ENCODE measurements around the gene GPR152. TPM values are rescaled to one million over a fixed set of nuclear protein-coding genes. Genes with fewer than 3 reads are reported as not detected.
"Not testable (repeated sequence)": the region's sequence is repeated elsewhere in the genome, so short reads cannot be mapped to it uniquely, and the experiment has no call there.

The GPR152 gene
- total RNA-seq, 1 experiment from 2014 or later, result not detected

DNA sequence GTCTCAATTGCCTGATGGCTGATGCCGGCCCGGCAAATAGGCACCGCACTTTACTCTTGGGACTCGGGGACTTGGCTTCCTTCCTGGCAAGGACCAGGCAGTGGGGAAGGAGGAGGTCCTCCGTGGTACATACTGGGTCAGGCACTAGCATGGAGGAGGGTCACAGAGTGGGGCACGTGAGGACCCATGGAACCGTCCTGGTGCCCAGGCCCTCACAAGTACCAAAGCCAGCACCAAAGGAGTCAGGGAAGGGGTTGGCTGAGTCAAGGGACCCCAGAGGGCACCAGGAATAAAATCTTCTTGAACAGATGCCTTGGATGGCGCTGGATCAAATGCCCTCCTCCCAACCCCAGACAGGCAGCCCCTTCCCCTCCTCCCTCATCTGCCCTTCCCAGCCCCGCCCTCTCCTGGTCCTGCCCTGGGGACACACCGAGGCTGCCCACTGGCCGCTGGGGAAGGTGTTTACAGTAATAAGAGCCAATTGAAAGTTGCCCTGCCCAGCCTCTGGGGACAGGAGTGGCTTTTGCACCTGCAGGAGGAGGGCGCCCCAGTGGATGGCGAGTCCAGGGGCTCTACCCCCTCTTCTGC is 42.7 kb downstream of the GPR152 start:
- DNase-seq (ENCODE audit: low read depth), result no peak

DNA sequence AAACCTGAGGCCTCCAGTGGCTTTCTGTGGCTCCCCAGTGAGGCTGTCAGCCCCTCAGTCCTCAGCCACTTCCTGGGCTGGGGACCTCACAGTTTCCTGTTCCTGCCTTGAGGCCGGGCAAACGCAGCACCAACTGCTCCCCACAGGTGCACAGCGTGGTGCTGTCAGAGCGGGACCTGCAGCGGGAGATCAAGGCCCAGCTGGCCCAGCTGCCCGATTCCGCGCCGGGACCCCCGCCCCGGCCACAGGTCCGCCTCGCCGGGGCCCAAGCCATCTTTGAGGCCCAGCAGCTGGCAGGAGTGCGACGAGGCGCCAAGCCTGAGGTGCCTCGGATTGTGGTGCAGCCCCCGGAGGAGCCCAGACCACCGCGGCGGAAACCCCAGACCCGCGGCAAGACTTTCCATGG is 43.3 kb downstream of the GPR152 start:
- no peak for DNase-seq (ENCODE audit: low read depth)

DNA sequence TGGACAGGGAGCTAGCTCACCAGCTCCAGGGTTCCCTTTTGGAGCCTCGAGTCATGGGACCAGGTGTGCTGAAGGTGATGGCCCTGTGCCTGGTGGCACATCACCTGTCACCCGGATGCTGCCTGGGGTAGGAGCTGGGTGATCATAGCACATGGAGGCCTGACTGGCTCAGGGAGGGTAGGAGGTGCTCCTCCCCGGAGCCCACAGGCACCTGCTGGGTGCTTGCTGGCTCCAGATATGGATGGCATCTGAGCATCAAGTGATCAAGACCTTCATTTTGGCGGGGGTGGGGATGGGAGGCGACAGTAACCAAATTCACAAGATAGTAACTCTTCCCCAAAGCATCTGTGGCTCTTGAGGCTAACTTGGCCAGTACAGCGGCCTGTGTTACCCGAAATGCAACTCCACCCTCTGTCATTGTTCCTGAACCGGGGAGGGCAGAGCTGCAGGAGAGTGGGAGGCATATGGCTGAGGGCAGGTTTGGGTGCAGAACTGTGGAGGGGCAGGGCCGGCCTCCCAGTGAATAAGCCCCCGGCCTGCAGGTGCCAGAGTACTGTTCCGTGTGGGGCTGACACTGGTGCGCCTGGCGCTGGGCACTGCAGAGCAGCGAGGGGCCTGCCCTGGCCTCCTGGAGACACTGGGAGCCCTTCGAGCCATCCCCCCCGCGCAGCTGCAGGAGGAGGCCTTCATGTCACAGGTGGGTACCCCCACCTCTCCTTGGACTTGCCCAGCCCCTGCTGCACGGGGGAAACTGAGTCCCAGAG is 43.9 kb downstream of the GPR152 start:
- DNase-seq (ENCODE audit: low read depth), result no peak

DNA sequence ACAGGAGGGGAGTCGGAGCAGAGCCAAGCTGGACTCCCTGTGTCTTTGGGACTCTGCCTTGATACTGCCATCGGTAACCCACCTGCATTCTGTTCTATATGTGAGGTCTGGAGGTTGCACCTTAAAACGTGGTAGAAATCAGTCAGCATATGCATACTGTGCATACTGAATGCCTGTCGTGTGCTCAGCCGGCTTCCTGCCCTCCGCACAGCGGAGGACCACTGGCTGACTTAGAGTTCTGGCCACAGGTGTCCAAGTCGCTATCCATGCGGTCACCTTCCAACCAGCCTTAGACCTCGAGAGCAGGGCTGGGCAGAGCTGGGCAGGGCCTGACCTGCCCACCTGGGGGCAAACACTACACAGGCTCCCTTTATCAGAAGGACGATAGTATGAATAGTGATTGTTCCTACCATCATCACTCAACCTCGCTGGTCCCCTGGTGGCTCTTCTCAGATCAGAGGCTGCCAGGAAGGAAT is 44.8 kb downstream of the GPR152 start:
- DNase-seq (ENCODE audit: low read depth), result no peak

DNA sequence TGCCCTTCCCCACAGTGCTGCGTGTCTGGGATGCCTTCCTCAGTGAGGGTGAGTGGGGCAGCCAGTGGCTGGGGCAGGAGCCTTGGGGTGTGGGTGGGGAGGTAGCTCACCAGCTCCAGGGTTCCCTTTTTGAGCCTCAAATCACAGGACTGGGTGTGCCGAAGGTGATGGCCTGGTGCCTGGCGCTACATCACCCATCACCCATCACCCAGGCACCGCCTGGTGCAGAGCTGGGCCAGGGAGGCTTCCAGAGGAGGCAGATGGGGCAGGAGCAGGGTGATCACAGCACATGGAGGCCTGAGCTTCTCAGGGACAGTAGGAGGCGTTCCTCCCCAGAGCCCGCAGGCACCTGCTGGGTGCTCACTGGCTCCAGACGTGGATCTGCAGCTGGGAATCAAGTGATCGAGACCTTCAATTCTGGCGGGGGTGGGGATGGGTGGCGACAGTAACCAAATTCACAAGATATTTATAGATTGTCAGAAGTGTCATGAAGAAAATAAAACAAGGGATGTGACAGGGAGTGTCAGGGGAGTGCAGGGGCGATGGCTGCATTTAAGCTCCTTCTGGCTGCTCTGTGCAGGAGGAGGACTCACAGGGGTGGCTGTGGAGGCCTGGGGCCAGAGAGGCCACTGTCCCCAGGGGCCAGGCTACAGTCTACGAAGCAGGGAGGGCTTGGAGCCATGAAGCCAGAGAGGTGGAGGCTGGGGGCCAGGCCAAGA is 45.4 kb downstream of the GPR152 start:
- no peak for DNase-seq (ENCODE audit: low read depth)

DNA sequence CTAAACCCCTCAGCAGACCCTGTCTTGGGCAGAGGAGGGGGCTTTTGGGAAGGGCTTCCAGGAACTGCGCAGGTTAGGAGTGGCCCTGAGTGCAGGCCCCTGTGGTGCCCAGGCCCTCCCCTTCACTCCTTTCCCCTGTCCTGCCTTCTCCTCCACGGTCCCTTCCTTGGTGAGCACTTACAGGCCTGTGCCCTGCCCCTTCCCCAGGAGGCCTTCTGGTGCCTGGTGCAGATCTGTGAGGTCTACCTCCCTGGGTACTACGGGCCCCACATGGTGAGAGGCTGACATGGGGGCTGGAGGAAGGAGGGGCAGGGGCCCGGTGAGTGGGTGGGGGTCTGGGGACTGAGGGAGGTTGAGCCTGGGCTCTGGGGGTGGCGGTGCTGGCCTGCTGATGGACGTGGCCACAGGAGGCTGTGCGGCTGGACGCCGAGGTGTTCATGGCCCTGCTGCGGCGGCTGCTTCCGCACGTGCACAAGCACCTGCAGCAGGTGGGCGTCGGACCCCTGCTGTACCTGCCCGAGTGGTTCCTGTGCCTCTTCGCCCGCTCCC is 46.0 kb downstream of the GPR152 start:
- DNase-seq (ENCODE audit: low read depth), result no peak

DNA sequence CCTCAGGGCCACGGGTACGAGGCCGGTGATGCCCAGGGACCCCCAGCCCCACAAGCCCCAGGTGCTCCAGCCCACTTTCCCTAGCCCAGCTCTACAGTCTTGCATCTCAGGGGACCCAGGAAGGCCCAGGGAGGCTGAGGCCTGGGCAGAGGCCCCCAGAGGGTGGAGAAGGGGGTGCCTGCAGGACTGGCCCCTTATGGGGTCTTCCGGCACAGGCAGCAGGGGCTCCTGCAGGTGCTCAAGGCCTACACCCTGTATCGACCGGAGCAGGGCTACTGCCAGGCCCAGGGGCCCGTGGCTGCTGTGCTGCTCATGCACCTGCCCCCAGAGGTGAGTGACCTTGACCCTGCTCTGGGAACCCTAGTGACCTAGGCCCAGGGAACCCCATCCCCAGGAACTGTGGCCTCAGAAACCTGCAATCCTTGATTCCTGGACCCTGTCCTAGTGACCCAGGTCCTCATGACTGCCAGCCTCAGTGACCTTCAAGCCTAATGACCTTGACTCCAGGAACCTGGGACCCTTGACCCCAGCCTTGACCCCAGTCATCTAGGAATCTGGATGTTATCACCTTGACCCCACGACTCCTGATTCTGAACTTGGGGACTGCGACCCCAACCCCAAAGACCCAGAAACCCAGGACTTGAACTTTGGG is 46.7 kb downstream of the GPR152 start:
- DNase-seq (ENCODE audit: low read depth), result no peak

DNA sequence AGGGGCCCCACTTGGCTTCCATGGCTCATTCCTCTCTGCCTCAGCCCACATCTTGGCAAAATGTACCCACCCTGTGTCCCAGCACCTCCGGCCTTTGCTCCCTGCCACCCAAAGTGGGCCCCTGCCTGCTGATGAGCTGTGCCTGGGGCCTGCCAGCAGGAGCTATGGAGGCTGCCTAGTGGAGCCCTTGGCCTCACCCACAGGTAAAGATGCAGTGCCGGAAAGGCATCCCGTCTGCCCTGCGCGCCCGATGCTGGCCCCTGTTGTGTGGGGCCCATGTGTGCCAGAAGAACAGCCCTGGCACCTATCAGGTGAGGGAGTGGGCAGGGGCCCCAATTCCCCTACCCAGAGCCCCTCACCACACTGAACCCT is 47.3 kb downstream of the GPR152 start:
- no peak for DNase-seq (ENCODE audit: low read depth)

DNA sequence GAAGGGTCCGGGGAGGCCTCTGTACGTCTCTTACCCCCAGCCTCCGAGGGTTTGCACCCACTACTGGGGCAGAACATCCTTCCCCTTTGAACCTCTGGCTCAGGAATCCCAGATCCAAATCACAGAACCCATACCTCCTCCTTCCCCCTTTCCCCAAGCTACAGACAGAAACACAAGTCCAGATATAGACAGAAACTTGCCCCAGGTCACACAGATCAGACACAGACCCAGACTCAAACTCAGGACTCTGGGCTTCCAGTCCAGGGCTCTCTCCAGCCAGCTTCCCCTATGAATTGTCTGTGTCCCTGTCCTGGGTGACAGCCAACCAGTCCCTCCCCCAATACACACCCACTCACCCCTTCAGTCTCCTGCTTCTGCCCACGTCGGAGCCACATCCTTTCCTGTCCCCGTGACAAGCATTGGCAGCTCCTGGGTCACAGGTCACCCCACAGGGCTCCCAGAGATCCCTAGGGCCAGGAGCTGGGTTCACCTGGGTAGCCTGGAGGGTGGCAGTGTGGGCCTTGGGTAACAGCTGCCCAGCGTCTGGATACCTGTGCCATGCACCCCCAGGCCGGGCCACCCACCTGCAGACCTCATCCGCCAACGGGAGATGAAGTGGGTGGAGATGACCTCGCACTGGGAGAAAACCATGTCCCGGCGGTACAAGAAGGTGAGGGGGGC is 47.9 kb downstream of the GPR152 start:
- DNase-seq (ENCODE audit: low read depth), result no peak

DNA sequence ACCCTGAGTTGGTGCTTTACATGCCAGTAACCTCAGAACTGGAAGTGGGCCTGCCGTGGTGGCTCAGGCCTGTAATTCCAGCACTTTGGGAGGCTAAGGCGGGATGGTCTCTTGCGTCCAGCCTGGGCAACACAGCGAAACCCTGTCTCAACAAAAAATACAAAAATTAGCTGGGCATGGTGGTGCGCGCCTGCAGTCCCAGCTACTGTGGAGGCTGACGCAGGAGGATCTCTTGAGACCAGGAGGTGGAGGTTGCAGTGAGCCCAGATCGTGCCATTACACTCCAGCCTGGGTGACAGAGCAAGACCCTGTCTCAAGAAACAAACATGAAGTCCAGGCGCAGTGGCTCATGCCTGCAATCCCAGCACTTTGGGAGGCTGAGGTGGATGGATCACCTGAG is 49.4 kb downstream of the GPR152 start:
- DNase-seq (ENCODE audit: low read depth), result not testable (repeated sequence)

DNA sequence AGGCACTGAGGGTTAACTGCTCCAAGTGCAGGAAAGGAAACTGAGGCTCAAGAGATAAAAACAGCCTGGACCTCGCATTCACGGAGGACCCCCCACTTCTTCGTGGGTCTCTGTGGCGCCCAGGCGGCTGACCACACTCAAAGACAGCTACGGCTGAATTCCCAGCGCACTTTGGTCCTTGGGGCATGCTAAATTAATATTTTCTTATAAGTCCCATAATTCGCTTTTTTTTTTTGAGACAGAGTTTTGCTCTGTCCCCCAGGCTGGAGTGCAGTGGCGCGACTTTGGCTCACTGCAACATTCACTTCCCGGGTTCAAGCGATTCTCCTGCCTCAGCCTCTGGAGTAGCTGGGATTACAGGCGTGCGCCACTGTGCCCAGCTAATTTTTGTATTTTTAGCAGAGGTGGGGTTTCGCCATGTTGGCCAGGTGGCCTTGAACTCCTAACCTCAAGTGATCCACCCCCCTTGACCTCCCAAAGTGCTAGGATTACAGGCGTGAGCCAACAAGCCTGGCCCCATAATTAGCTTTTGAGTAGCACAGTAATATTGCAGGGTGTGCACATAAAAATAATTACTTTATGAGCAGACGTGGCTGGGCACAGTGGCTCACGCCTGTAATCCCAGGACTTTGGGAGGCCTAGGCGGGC is 50.2 kb downstream of the GPR152 start:
- not testable (repeated sequence) for DNase-seq (ENCODE audit: low read depth)

DNA sequence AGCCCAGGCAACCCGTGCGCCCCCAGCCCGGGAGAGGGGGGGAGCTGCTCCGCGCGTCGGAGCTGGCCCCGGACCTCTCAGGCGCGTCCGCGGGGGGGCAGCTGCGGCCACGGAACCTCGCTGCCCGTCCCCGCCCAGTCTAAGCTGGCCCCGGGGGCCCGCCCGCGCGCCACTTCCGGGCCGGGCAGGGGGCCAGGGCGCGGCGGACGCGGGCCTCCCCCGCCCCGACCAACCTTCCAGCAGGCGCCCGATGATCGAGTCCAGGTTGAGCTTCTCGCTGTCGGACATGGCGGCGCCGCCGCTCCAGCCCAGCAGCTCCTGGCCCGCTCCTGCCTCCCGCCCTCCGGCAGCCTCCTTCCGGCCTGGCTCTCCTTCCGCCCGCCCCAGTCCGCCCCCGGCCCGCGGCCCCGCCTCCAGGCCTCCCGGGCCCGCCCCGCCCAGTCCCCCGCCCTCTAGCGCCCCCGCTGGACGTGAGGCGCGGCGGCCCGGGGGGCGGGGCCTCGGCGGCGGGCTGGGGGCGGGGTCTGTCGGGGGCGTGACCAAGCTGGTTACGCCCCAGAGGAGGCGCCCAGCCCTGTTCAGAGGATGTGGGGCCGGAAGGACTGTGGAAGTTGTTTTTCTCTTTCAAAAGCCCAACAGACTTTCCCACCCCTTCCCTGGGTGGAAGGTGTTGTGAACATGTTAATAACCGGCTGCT is 50.9 kb downstream of the GPR152 start, which contains the start of gene PPP1CA:
Gene PPP1CA, minus strand, starts transcription at position 364 of the 697 bp plus-strand sequence. Its CDS starts 76 bp downstream, at position 288.
- DNase-seq (ENCODE audit: low read depth), result peak; percentile 80

Other genes starting within 250 kb of the GPR152 start
- 21.8 and 39.3 TPM in 2 replicates for gene GRK2, start 186.3 kb downstream of the GPR152 start, total RNA-seq (2014; rRNA removed; shearing (Covaris generic))
- 9.8 and 14.9 TPM in 2 replicates for gene ANKRD13D, start 163.4 kb downstream of the GPR152 start, total RNA-seq (2014; rRNA removed; shearing (Covaris generic))
- gene SSH3, start 149.2 kb downstream of the GPR152 start, total RNA-seq (2014; rRNA removed; shearing (Covaris generic)), result 17.5 and 18.4 TPM in 2 replicates
- gene POLD4, start 99.2 kb downstream of the GPR152 start, total RNA-seq (2014; rRNA removed; shearing (Covaris generic)), result 127 and 137 TPM in 2 replicates
- 16.2 and 22.6 TPM in 2 replicates for gene CLCF1, start 79.1 kb downstream of the GPR152 start, total RNA-seq (2014; rRNA removed; shearing (Covaris generic))
- 7.3 and 13.3 TPM in 2 replicates for gene RAD9A, start 60.7 kb downstream of the GPR152 start, total RNA-seq (2014; rRNA removed; shearing (Covaris generic))
- gene PPP1CA, start 50.9 kb downstream of the GPR152 start, total RNA-seq (2014; rRNA removed; shearing (Covaris generic)), result 223 and 247 TPM in 2 replicates
- gene TBC1D10C, start 48.6 kb downstream of the GPR152 start, total RNA-seq (2014; rRNA removed; shearing (Covaris generic)), result not detected in 2 replicates
- 0.22 TPM in 1 of 2 replicates, not detected in the other for gene CARNS1, start 37.1 kb downstream of the GPR152 start, total RNA-seq (2014; rRNA removed; shearing (Covaris generic))
- gene RPS6KB2, start 24.2 kb downstream of the GPR152 start, total RNA-seq (2014; rRNA removed; shearing (Covaris generic)), result 36.6 and 37.1 TPM in 2 replicates
- gene PTPRCAP, start 15.0 kb downstream of the GPR152 start, total RNA-seq (2014; rRNA removed; shearing (Covaris generic)), result 0.20 and 0.47 TPM in 2 replicates
- gene CORO1B, start 9.3 kb downstream of the GPR152 start, total RNA-seq (2014; rRNA removed; shearing (Covaris generic)), result 79.7 and 137 TPM in 2 replicates
- 6.9 and 9.0 TPM in 2 replicates for gene CABP4, start 2.6 kb upstream of the GPR152 start, total RNA-seq (2014; rRNA removed; shearing (Covaris generic))
- 13.5 and 16.1 TPM in 2 replicates for gene TMEM134, start 16.5 kb upstream of the GPR152 start, total RNA-seq (2014; rRNA removed; shearing (Covaris generic))
- 65.7 and 81.6 TPM in 2 replicates for gene AIP, start 30.3 kb upstream of the GPR152 start, total RNA-seq (2014; rRNA removed; shearing (Covaris generic))
- gene PITPNM1, start 52.6 kb upstream of the GPR152 start, total RNA-seq (2014; rRNA removed; shearing (Covaris generic)), result 18.7 and 36.7 TPM in 2 replicates
- gene CDK2AP2, start 55.4 kb upstream of the GPR152 start, total RNA-seq (2014; rRNA removed; shearing (Covaris generic)), result 63.8 and 71.7 TPM in 2 replicates
- not detected in 2 replicates for gene CABP2, start 70.7 kb upstream of the GPR152 start, total RNA-seq (2014; rRNA removed; shearing (Covaris generic))
- 436 and 441 TPM in 2 replicates for gene GSTP1, start 131.1 kb upstream of the GPR152 start, total RNA-seq (2014; rRNA removed; shearing (Covaris generic))
- 118 and 153 TPM in 2 replicates for gene NDUFV1, start 154.2 kb upstream of the GPR152 start, total RNA-seq (2014; rRNA removed; shearing (Covaris generic))
- 2.6 and 5.7 TPM in 2 replicates for gene NUDT8, start 177.2 kb upstream of the GPR152 start, total RNA-seq (2014; rRNA removed; shearing (Covaris generic))
- gene TBX10, start 187.0 kb upstream of the GPR152 start, total RNA-seq (2014; rRNA removed; shearing (Covaris generic)), result not detected in 2 replicates
- gene ACY3, start 198.0 kb upstream of the GPR152 start, total RNA-seq (2014; rRNA removed; shearing (Covaris generic)), result 0.91 TPM in 2 replicates
- not detected in 2 replicates for gene ALDH3B2, start 221.9 kb upstream of the GPR152 start, total RNA-seq (2014; rRNA removed; shearing (Covaris generic))